Measurements from ENCODE around the gene ACIN1.

ACIN1 gene

DNA sequence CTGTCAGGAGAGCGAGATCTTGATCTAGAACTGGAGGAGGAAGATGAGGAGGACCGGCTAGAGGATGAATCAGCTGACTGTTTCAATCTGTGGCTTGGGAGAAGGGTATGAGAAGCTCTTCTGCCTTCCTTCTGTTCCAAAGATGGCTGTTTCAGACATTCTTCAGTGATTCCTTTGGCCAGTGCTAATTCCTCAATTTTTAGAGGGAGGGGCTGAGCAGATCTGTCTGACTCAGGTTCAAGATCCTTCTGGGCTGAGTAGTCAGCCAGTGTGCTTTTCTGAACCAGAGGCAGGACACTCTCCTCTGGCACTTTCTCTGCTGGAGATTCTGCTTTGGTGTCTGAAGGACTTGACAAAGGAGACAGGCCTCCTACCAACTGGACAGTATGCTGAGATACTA, 15.2 kb downstream of the ACIN1 start:
- no peak for DNase-seq

DNA sequence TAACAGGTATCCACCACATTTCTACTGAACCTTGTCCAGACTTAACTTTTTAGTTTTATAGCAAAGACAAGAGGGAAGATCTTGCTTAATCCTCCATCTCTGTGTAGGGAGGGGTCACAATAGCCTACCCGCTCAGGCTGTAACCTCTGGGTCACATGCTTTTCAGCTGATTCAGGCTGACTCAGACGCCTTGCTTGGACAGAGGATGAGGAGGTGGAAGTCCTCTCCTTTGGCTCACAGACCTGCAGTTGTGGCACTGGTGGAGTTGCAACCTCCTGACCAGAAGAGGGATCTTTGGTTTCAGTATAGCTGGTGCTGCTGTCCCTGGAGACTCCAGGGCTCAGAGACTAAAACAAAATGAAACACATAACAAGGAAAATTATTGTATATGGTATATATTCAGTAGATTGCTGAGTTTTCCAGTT, 16.2 kb downstream of the ACIN1 start:
- no peak for DNase-seq

DNA sequence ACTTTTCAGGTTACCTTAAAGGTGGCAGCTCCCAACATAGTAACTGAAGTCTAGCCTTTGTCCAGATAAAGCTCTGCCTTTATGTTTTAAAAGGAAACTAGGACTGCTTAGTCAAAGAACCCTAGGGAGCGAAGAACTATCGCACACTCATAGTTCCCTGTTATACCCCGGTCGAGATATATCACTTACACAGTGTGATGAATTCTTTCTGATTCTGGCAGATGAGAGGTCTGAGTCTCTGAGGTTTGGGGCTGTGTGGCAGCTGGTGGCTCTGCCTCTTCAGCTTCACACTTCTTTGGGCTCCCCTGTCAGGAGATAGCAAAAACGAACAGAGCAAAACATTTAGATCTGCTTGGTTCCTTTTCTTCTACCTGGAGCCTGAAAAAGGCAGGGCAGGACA, 17.0 kb downstream of the ACIN1 start:
- DNase-seq = no peak

DNA sequence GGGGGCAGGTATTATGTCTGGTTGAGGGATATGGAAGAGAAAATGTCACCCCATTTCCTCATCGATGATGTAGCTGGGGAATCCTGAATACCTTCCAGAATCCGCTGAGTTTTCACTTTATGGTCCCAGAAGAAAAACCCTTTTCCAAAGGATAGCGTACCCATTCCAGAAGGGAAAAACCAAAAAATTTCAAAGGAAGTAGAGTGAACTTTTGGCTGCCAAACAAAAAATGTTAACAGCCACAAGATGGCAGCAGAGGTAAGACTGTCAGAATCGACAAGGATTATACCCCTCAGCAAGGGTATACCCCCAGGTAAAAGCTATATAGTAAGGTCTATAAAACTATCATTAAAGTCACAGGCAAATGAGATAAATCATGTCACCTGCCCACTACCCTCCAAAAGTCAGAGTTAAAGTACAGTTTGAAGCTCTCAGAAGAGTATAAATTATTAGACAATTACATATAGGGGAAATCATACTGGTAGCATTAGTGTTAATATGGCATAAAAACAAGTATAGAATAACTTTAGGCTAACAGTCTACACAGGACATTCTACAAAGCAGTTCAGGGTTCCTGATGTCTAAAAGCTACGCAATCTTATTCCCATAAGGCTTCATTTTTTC, 18.0 kb downstream of the ACIN1 start:
- DNase-seq = no peak

DNA sequence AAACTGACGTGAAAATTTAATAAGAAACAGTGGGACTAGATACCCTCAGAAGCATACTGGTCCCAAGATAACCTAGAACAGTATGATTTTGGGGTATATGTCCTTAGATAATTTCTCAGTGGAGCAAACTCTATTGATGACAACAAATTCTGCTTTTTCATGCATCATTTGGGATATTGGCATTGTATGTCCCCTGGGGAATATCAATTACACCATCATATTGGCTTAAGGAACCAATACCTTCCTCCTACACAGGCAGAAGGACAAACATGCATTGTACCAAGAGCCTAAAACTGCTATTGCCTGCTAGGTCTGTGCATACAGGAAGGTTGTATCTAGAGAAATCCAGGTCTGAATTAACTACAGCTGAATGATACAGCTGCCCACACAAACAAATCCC, 20.0 kb downstream of the ACIN1 start:
- DNase-seq = no peak

- no peak for DNase-seq
Observed at GRCh38 chr14:23071921-23072539, 22.9 kb downstream of the ACIN1 start.

DNA sequence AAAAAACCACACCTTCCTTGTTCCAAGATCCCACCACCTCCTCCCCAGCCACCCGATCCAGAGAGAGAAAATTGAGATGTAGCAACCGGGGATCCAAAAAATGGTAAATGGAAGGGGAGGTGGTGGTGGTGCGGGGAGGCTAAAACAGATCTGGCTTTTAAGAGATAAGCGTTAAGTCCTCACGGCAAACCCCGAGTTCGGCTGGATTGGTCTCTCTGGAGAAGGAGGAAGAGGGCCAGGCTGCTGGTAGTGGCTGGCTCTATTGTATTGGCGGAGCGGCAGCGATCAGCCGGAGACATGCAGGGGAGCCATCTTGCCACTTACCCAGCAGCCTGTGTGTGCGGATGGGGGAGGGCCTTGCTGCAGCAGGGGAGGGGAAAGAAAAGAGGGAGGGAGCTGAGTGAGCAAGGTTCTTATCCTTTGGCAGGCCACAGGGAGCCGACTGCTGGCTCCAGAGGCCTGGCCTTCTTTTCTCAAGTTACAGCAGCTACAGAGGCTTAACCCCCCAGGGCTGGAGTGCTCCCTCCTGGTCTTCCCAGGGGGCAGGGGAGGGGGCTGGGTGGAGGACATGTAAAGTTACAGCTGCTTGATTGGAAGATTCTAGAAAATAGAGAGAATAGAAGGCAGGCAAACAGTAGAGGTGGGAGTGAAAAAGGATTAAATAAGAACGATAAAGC, 23.6 kb downstream of the ACIN1 start:
- DNase-seq = peak; percentile 81

- DNase-seq = no peak
Observed at GRCh38 chr14:23070262-23071129, 24.4 kb downstream of the ACIN1 start.

DNA sequence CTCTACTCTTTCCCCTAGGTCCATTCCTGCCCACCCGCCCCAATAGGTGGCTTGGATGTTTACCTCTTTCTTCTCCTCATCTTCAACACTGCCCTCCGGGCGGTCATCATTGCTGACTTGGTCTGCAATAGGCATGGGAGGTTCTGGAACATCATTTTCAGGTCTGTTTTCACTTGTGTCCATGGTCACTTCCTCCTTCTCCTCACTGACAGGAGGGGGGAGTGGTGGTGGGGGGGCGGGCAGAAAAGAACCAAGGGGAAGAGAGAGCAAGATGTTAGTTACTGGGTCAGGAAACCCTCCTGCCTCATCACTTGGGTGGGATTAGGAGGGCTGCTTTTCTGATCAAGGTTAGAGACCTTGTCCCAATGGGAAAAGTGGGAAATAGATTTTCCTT, 25.5 kb downstream of the ACIN1 start:
- DNase-seq = no peak

DNA sequence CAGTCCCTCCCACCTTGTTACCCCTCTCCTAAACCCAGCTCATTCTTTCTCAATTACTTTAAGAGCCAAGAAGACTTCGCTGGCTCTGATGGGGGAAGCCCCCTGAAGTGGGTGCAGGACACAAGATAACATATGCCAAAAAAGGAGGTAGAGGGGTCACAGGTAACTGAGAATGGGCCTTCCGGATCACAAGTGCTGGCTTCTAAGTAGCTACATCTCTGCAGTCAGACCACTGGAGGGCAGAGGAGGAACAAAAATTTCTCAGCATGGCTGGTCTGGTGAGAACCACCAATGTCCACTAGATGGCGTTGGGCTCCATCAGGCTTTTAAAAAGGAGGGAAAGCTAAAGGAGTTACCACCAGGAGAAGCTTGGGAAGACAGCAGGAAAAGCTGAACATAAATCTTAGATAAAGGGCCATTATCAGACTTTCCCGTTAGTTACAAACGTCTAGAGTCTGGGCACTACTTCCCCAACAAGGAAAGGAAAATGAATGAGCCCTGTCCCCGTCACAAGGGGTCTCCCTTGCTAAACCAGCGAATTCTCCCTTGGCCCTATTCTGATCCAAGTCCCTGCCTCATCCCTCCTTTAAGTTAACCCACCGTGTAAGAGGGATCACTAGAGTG, 26.0 kb downstream of the ACIN1 start:
- peak; percentile 61 for DNase-seq

- no peak for DNase-seq
Observed at GRCh38 chr14:23067847-23068788, 26.8 kb downstream of the ACIN1 start.

DNA sequence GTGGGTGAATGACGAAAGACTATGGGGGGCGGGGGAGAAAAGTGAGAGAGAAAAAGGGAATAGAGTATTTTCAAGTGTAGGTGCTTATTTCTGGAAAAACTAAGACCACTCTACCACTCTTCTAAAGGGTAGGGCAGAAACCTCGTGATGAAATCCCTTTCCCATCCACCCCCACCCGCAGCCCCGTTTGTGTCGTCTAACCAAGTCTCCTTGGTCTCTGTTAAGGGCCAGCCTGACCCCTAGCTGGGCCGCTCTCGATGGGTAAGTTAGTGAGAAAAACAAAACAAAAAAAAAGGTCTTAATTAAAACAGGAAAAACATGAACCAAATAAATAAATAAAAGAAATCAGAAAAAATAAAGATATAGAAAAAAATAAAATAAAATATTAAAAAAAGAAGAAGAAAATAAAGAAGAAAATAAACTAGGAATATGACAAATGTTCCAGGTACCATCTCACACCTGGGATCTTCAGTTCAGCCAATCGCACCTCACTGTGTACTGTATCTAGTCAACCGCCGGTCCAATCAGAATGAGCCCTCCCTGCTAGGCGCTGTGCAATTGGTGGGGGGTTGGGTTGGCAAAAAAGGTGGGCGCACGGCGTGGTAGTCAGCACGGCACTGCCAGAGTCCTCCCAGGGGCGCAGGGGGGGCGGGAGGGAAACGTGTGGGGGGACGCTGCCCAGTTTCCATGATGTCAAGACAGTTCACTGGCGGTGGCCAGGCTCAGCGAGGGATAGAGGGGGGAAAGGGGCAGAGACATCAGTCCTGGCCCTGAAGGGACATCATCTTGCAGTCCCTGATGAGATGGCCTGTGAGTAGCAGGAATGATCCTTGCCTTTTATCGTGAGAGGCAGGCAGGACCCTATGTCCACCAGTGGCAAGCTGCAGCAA, 27.8 kb downstream of the ACIN1 start:
- no peak for DNase-seq

- no peak for DNase-seq
Observed at GRCh38 chr14:23066368-23066767, 28.6 kb downstream of the ACIN1 start.

DNA sequence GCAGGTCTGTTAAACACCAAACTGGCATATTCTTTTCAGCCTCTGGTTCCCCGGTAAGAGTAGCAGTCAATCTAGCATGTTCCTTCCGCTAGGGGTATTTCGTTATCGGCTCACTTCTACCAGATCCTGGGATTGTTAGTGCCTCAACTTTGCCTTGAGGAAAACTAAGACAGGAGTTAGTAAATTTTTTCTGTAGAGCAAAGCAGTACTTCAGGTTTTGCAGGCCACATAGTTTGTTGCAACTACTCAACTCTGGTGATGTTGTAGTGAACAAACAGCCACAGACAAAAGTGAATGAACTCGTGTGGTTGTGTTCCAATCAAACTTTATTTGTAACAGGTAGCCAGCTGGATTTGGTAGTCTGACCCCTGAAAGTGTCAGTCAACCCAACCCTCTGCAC, 31.3 kb downstream of the ACIN1 start:
- no peak for DNase-seq

DNA sequence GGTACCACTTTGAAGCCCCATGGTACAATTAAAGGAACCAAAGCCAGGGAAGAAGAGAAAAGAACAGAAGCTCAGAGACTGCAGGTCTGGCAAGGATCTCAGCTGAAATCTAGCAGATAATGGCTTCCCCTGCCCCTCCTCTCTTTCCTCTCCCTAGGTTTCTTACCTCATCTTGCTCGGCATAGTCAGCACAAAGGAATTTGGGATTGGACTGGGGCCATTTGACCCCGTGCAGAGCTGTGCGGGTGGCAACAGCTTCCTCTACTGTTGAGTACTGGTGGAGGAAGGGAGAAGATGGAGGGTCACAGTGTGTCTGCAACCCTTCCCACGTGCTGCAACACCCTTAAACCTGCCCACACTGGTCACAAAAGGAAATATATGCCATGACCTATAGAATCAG, 32.9 kb downstream of the ACIN1 start:
- DNase-seq = peak; percentile 83

- DNase-seq = no peak
Observed at GRCh38 chr14:23060536-23061260, 34.2 kb downstream of the ACIN1 start.

DNA sequence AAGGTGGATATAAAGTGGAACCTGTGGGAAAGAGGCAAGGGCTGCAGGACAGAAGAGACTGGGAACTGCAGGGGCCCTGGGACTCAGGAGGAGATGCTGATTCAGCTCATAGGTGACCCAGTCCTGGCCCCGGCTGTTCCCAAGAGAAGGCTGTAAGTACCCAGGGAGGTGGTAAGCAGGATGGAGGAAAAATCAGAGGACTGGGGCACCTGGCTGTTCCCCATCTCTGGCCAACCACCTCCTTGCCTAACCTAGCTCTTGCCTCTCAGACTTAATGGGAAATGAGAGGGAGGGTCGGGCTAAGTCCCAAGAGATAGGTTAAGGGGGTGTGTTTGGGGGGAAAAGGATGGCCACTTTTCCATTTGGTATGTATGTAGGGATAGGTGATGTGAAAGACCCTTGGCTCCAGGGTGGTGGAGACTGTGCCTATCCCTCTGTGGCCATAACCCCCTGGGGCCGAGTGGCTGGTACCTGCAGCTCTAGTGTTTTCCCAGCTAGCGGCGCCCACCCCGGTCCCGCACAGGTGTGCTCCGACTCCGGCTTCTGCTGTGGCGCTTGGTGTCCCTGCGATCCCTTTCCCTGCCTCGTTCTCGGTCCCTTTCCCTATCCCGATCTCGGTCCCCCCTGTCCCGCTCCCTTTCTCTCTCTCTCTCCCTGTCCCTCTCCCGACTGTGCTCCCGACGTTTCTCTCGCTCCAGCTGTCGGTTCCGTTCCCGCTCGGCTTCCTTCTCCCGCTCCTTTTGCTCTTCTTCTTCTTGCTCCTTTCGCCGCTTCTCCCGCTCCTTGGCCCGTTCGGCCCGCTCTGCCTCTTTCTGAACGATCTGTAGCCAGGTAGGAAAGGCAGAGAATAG, 36.1 kb downstream of the ACIN1 start:
- no peak for DNase-seq

GRCh38 chr14:23057757-23058653, 36.9 kb downstream of the ACIN1 start:
- peak; percentile 87 for DNase-seq
